PC-9 (cell line): ENCODE data around the gene HYDIN. TPM values are rescaled to one million over a fixed set of nuclear protein-coding genes. Genes with fewer than 3 reads are reported as not detected.
A peak's percentile ranks its signal among the peaks of the same experiment; 100 is the strongest.

Experiments used
- BruUV-seq: library from RNA; stranded (reverse); fragments of 400-500 nt; replicated peaks from 2 replicates; lab custom pipeline; 2021; lab: Mats Ljungman, UMichigan
- CTCF ChIA-PET: fragments of 300-600 bp; sonication (Branson Sonifier 250); formaldehyde crosslinking; loops from one replicate; lab custom pipeline; 2022; ENCODE audit warnings: antibody characterized with exemption; lab: Charles Lee
- POLR2A ChIA-PET: fragments of 300-600 bp; sonication (Branson Sonifier 250); formaldehyde crosslinking; loops from one replicate; lab custom pipeline; 2022; ENCODE audit warnings: antibody characterized with exemption; ENCODE audit not compliant: unreplicated experiment; lab: Charles Lee
- DNase-seq, 2 experiments: peaks; one replicate each; pipeline versions ENCODE4 v3.0.0 to v3.0.0-alpha.2; 2015 to 2022; ENCODE audit warnings: mixed read lengths in 1 of 2
- H2AFZ ChIP-seq: fragments of 200-600 bp; sonication (generic); 2 replicates; pipeline ENCODE4 v1.8.1; 2017; ENCODE audit warnings: antibody characterized with exemption
- H3F3A ChIP-seq: fragments of 200-600 bp; sonication (generic); 2 replicates; pipeline ENCODE4 v1.8.1; 2017; ENCODE audit warnings: antibody characterized with exemption, mild to moderate bottlenecking, low read depth; ENCODE audit not compliant: insufficient read depth
- H3K27ac ChIP-seq: fragments of 200-600 bp; sonication (generic); 2 replicates; pipeline ENCODE4 v1.6.1; 2016; ENCODE audit warnings: mixed run types
- H3K27me3 ChIP-seq: fragments of 200-600 bp; sonication (generic); 2 replicates; pipeline ENCODE4 v1.6.1; 2016; ENCODE audit warnings: low read depth, mixed run types; ENCODE audit not compliant: insufficient read depth
- H3K36me3 ChIP-seq: fragments of 200-600 bp; sonication (generic); 2 replicates; pipeline ENCODE4 v1.6.1; 2016; ENCODE audit warnings: low read depth, mixed run types
- H3K4me1 ChIP-seq: fragments of 200-600 bp; sonication (generic); replicated peaks from 2 replicates; pipeline ENCODE4 v1.6.1; 2016; ENCODE audit warnings: mixed run types; ENCODE audit not compliant: insufficient read depth
- H3K4me2 ChIP-seq: fragments of 200-600 bp; sonication (generic); 2 replicates; pipeline ENCODE4 v1.6.1; 2017; ENCODE audit warnings: mixed run types
- H3K4me3 ChIP-seq: fragments of 200-600 bp; sonication (generic); 2 replicates; pipeline ENCODE4 v1.6.1; 2016; ENCODE audit warnings: mixed run types
- H3K79me2 ChIP-seq: fragments of 200-600 bp; sonication (generic); 2 replicates; pipeline ENCODE4 v1.6.1; 2017; ENCODE audit warnings: low read depth, mixed run types
- H3K9me2 ChIP-seq: fragments of 200-600 bp; sonication (generic); 2 replicates; pipeline ENCODE4 v1.8.1; 2017; ENCODE audit warnings: mild to moderate bottlenecking; ENCODE audit not compliant: insufficient read depth
- H3K9me3 ChIP-seq: fragments of 200-600 bp; sonication (generic); 2 replicates; pipeline ENCODE4 v1.8.1; 2016; ENCODE audit warnings: low read depth; ENCODE audit not compliant: insufficient read depth
- H4K20me1 ChIP-seq: fragments of 200-600 bp; sonication (generic); 2 replicates; pipeline ENCODE4 v1.8.1; 2017; ENCODE audit not compliant: insufficient read depth
- EZH2 ChIP-seq: fragments of 200-600 bp; sonication (generic); IDR thresholded peaks from 2 replicates; pipeline ENCODE4 v1.8.0; 2017; ENCODE audit warnings: antibody characterized with exemption, low read depth
- intact Hi-C: fragments of 100-400 bp; cut with micrococcal nuclease; formaldehyde crosslinking; loops from one replicate; pipeline ENCODE4 v1.10.0; 2022; ENCODE audit not compliant: unreplicated experiment
- total RNA-seq: library from RNA; stranded (reverse); gene quantifications from 2 replicates; pipeline ENCODE4 v1.2.3, GENCODE V29; 2021
- TF ChIP-seq, protein P1 (sequence below): fragments of 200-600 bp; sonication (generic); conservative IDR thresholded peaks from 2 replicates; pipeline ENCODE4 v1.6.1; 2017; ENCODE audit warnings: mixed run types, antibody characterized with exemption, mild to moderate bottlenecking, moderate library complexity

The HYDIN gene
- total RNA-seq, 1 experiment from 2014 or later, result 31.0 TPM

GRCh38 chr16:70770626-70771552, 459.6 kb downstream of the HYDIN start:
- CTCF ChIA-PET, result interaction anchor here (0.5 to 1.5 kb wide), 11 partner anchors 18 to 393 kb away, joined by 4 to 7 read pairs (median 4); no protein-coding TSS in a partner anchor
- no peak overlapping the region for H2AFZ ChIP-seq
- intact Hi-C loops, result loop anchor here (1.0 to 10.0 kb wide), 3 partner anchors 74 to 206 kb away; no protein-coding TSS in a partner anchor

DNA sequence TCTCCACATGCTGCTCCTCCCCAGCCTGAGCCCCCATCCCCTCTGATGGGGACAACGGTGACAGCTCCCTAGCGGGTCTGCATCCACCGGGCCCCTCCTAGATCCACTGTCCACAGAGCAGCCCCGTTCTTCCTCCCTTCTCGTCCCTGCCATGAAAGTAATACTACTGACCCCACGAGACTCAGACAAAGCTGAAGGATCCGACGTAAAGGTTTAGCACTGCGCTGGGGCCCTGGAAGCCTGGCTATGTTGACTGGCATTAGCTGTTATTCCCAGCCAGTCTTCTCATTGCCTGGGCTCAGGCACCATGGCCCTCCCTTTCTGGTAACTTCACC, 460.3 kb downstream of the HYDIN start:
- Histone ChIP-seq H3K9me2 (no peaks in the 10 kb centered on the region), H3K9me3 (no peaks in the 10 kb centered on the region), H3K79me2 (no peaks in the 10 kb centered on the region), H3K4me2 (no peak overlapping the region), H3K36me3 (peaks cover 15% of the 10 kb centered on the region; the same call in 1 of the 2 replicates), H3K4me1 (peaks cover 25% of the 10 kb centered on the region), H3K27ac (no peak overlapping the region), H3K4me3 (no peak overlapping the region), H2AFZ (no peak overlapping the region), H3F3A (peaks cover 38% of the 10 kb centered on the region), H3K27me3 (no peaks in the 10 kb centered on the region), H4K20me1 (no peaks in the 10 kb centered on the region)
- ChIA-PET POLR2A (no interaction called here), CTCF (interaction anchor here (0.5 to 1.5 kb wide), 3 partner anchors 20 to 181 kb away, joined by 4 to 7 read pairs (median 4); no protein-coding TSS in a partner anchor)
- no peak for DNase-seq
- BruUV-seq, result no TSS peak
- intact Hi-C loops, result loop anchor here (2.0 to 10.0 kb wide), 2 partner anchors 115 to 205 kb away; no protein-coding TSS in a partner anchor
- TF ChIP-seq, protein P1, sequence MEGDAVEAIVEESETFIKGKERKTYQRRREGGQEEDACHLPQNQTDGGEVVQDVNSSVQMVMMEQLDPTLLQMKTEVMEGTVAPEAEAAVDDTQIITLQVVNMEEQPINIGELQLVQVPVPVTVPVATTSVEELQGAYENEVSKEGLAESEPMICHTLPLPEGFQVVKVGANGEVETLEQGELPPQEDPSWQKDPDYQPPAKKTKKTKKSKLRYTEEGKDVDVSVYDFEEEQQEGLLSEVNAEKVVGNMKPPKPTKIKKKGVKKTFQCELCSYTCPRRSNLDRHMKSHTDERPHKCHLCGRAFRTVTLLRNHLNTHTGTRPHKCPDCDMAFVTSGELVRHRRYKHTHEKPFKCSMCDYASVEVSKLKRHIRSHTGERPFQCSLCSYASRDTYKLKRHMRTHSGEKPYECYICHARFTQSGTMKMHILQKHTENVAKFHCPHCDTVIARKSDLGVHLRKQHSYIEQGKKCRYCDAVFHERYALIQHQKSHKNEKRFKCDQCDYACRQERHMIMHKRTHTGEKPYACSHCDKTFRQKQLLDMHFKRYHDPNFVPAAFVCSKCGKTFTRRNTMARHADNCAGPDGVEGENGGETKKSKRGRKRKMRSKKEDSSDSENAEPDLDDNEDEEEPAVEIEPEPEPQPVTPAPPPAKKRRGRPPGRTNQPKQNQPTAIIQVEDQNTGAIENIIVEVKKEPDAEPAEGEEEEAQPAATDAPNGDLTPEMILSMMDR, result no peak
- no peak for TF ChIP-seq EZH2

More at GRCh38 chr16:70770626-70771552, 459.6 kb downstream of the HYDIN start:
- no peaks in the 10 kb centered on the region for H4K20me1 ChIP-seq
- peaks cover 15% of the 10 kb centered on the region; the same call in 1 of the 2 replicates for H3K36me3 ChIP-seq
- H3K27me3 ChIP-seq, result no peaks in the 10 kb centered on the region
- no peaks in the 10 kb centered on the region for H3K9me3 ChIP-seq
- no peak for TF ChIP-seq EZH2
- TF ChIP-seq, protein P1, result peak; percentile 98
- peaks cover 38% of the 10 kb centered on the region for H3F3A ChIP-seq
- POLR2A ChIA-PET, result interaction anchor here (0.6 to 1.0 kb wide), 4 partner anchors 81 to 414 kb away, joined by 4 to 16 read pairs (median 10); no protein-coding TSS in a partner anchor
- BruUV-seq, result no TSS peak
- DNase-seq, result peak; percentile 67 to 76
- H3K4me2 ChIP-seq, result no peak overlapping the region
- peaks cover 25% of the 10 kb centered on the region for H3K4me1 ChIP-seq
- no peak overlapping the region for H3K4me3 ChIP-seq
- no peaks in the 10 kb centered on the region for H3K9me2 ChIP-seq
- no peak overlapping the region for H3K27ac ChIP-seq
- H3K79me2 ChIP-seq, result no peaks in the 10 kb centered on the region

GRCh38 chr16:70769761-70770160, 460.8 kb downstream of the HYDIN start:
- POLR2A ChIA-PET, result no interaction called here
- Histone ChIP-seq H2AFZ (no peak overlapping the region), H3K4me2 (no peak overlapping the region), H3K36me3 (peaks cover 15% of the 10 kb centered on the region; the same call in 1 of the 2 replicates), H4K20me1 (no peaks in the 10 kb centered on the region), H3K4me3 (no peak overlapping the region), H3K9me3 (no peaks in the 10 kb centered on the region), H3K27me3 (no peaks in the 10 kb centered on the region), H3F3A (peaks cover 38% of the 10 kb centered on the region), H3K4me1 (peaks cover 25% of the 10 kb centered on the region), H3K79me2 (no peaks in the 10 kb centered on the region), H3K9me2 (no peaks in the 10 kb centered on the region), H3K27ac (no peak overlapping the region)
- TF ChIP-seq, protein P1, result no peak
- no peak for TF ChIP-seq EZH2
- BruUV-seq, result no TSS peak
- intact Hi-C loops, result loop anchor here (2.0 to 10.0 kb wide), 2 partner anchors 115 to 205 kb away; no protein-coding TSS in a partner anchor
- CTCF ChIA-PET, result no interaction called here
- no peak for DNase-seq
